Measurements from ENCODE around the gene CTIF.
"Not testable (repeated sequence)": the region's sequence is repeated elsewhere in the genome, so short reads cannot be mapped to it uniquely, and the experiment has no call there.

DNA sequence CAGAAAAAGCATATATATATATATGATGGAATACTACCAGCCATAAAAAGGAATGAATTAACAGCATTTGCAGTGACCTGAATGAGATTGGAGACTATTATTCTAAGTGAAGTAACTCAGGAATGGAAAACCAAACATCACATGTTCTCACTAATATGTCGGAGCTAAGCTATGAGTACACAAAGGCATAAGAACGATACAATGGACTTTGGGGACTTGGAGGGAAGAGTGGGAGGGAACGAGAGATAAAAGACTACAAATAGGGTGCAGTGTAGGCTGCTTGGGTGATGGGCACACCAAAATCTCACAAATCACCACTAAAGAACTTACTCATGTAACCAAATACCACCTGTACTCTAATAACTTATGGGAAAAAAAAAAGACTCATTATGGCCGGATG lies 26.3 kb upstream of the CTIF start:
- TF ChIP-seq, protein P1, sequence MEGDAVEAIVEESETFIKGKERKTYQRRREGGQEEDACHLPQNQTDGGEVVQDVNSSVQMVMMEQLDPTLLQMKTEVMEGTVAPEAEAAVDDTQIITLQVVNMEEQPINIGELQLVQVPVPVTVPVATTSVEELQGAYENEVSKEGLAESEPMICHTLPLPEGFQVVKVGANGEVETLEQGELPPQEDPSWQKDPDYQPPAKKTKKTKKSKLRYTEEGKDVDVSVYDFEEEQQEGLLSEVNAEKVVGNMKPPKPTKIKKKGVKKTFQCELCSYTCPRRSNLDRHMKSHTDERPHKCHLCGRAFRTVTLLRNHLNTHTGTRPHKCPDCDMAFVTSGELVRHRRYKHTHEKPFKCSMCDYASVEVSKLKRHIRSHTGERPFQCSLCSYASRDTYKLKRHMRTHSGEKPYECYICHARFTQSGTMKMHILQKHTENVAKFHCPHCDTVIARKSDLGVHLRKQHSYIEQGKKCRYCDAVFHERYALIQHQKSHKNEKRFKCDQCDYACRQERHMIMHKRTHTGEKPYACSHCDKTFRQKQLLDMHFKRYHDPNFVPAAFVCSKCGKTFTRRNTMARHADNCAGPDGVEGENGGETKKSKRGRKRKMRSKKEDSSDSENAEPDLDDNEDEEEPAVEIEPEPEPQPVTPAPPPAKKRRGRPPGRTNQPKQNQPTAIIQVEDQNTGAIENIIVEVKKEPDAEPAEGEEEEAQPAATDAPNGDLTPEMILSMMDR (IDR thresholded peaks at IDR 0.05) = not testable (repeated sequence)
- TF ChIP-seq POLR2A (IDR thresholded peaks at IDR 0.05) = not testable (repeated sequence)

Measured in heart left ventricle (tissue), 13 donors.